Measurements from ENCODE around the gene TFAP2E.

The TFAP2E gene

GRCh38 chr1:35567947-35568558 is 5.1 kb upstream of the TFAP2E start:
- TF ChIP-seq ARNTL (CRISPR knock-in tag; IDR thresholded peaks at IDR 0.05; ENCODE audit: borderline replicate concordance, low read depth) (no peak), ESRRG (CRISPR knock-in tag; IDR thresholded peaks at IDR 0.05) (no peak), POU6F1 (CRISPR knock-in tag; IDR thresholded peaks at IDR 0.05; ENCODE audit: borderline replicate concordance, low read depth) (no peak), GLIS3 (CRISPR knock-in tag; IDR thresholded peaks at IDR 0.05) (no peak)
- no peak for ATAC-seq

GRCh38 chr1:35568975-35569395 is 4.1 kb upstream of the TFAP2E start:
- no peak for TF ChIP-seq ZNF8 (CRISPR knock-in tag; IDR thresholded peaks at IDR 0.05)
- TF ChIP-seq RARB (CRISPR knock-in tag; IDR thresholded peaks at IDR 0.05): no peak
- TF ChIP-seq TOX (CRISPR knock-in tag; IDR thresholded peaks at IDR 0.05; ENCODE audit: borderline replicate concordance): no peak
- TF ChIP-seq POU6F1 (CRISPR knock-in tag; IDR thresholded peaks at IDR 0.05; ENCODE audit: borderline replicate concordance, low read depth): no peak
- no peak for TF ChIP-seq SNAI2 (CRISPR knock-in tag; IDR thresholded peaks at IDR 0.05)
- TF ChIP-seq PATZ1 (CRISPR knock-in tag; IDR thresholded peaks at IDR 0.05; ENCODE audit: borderline replicate concordance): no peak
- no peak for TF ChIP-seq BACH2 (CRISPR knock-in tag; IDR thresholded peaks at IDR 0.05; ENCODE audit: borderline replicate concordance)
- no peak for TF ChIP-seq OSR1 (CRISPR knock-in tag; IDR thresholded peaks at IDR 0.05)
- no peak for TF ChIP-seq ZC3H10 (CRISPR knock-in tag; IDR thresholded peaks at IDR 0.05)
- no peak for TF ChIP-seq TCF4 (CRISPR knock-in tag; IDR thresholded peaks at IDR 0.05; ENCODE audit: borderline replicate concordance)
- no peak for TF ChIP-seq ZNF565 (CRISPR knock-in tag; conservative IDR thresholded peaks at IDR 0.05; ENCODE audit: low read depth)
- peak; percentile 76 for ATAC-seq

GRCh38 chr1:35569936-35570335 is 3.2 kb upstream of the TFAP2E start:
- no peak for TF ChIP-seq TOX (CRISPR knock-in tag; IDR thresholded peaks at IDR 0.05; ENCODE audit: borderline replicate concordance)
- no peak for TF ChIP-seq GLIS3 (CRISPR knock-in tag; IDR thresholded peaks at IDR 0.05)
- no peak for TF ChIP-seq TCF4 (CRISPR knock-in tag; IDR thresholded peaks at IDR 0.05; ENCODE audit: borderline replicate concordance)
- no peak for ATAC-seq

- no peak for TF ChIP-seq ZNF70 (CRISPR knock-in tag; IDR thresholded peaks at IDR 0.05)
- no peak for TF ChIP-seq PPARA (CRISPR knock-in tag; IDR thresholded peaks at IDR 0.05; ENCODE audit: borderline replicate concordance)
- no peak for TF ChIP-seq BACH2 (CRISPR knock-in tag; IDR thresholded peaks at IDR 0.05; ENCODE audit: borderline replicate concordance)
- TF ChIP-seq ZC3H10 (CRISPR knock-in tag; IDR thresholded peaks at IDR 0.05): no peak
- TF ChIP-seq ESRRG (CRISPR knock-in tag; IDR thresholded peaks at IDR 0.05): no peak
- TF ChIP-seq TOX (CRISPR knock-in tag; IDR thresholded peaks at IDR 0.05; ENCODE audit: borderline replicate concordance): no peak
- no peak for TF ChIP-seq PATZ1 (CRISPR knock-in tag; IDR thresholded peaks at IDR 0.05; ENCODE audit: borderline replicate concordance)
- no peak for ATAC-seq
Observed at GRCh38 chr1:35570589-35571137, 2.5 kb upstream of the TFAP2E start.

GRCh38 chr1:35571263-35571662 is 1.9 kb upstream of the TFAP2E start:
- TF ChIP-seq TSHZ2 (CRISPR knock-in tag; IDR thresholded peaks at IDR 0.05) (no peak), BACH2 (CRISPR knock-in tag; IDR thresholded peaks at IDR 0.05; ENCODE audit: borderline replicate concordance) (no peak), OSR1 (CRISPR knock-in tag; IDR thresholded peaks at IDR 0.05) (no peak), CSDC2 (CRISPR knock-in tag; IDR thresholded peaks at IDR 0.05) (no peak), ZC3H10 (CRISPR knock-in tag; IDR thresholded peaks at IDR 0.05) (no peak), ZFP3 (CRISPR knock-in tag; IDR thresholded peaks at IDR 0.05) (no peak)
- ATAC-seq: no peak

All from SK-N-SH treated with all-trans-retinoic acid at 6 μM for 48 hours (cell line).